Stomach (tissue), 4 donors: ENCODE measurements around the gene CFAP46.

ENCODE experiments used
- CTCF ChIP-seq, 7 experiments: fragments of 450-650 bp in 4 of 7; fragments of 200-600 bp in 3 of 7; sonication (generic) in 3 of 7; IDR thresholded peaks; one replicate each; pipeline ENCODE4 v1.5.1; 2016 to 2019; ENCODE audit warnings: antibody characterized with exemption in 7 of 7, control low read depth in 2 of 7, mild to moderate bottlenecking in 1 of 7
- EP300 ChIP-seq: sonication (generic); formaldehyde crosslinking; IDR thresholded peaks from one replicate; pipeline ENCODE4 v1.6.1; 2017; ENCODE audit warnings: antibody characterized with exemption
- POLR2A ChIP-seq, 4 donors: fragments of 450-650 bp; IDR thresholded peaks; one replicate each; pipeline ENCODE4 v1.6.1; 2016; ENCODE audit warnings: antibody characterized with exemption in 4 of 4, control low read depth in 2 of 4, mild to moderate bottlenecking in 1 of 4, moderate library complexity in 1 of 4
- POLR2AphosphoS5 ChIP-seq, 3 donors: sonication (generic); formaldehyde crosslinking; IDR thresholded peaks; one replicate each; pipeline ENCODE4 v1.6.1; 2016; ENCODE audit warnings: antibody characterized with exemption in 3 of 3

GRCh38 chr10:132910901-132911785 is 31.2 kb downstream of the CFAP46 start:
- TF ChIP-seq POLR2A (IDR thresholded peaks at IDR 0.05): no peak
- no peak for TF ChIP-seq CTCF (IDR thresholded peaks at IDR 0.05)
- no peak for TF ChIP-seq POLR2AphosphoS5 (IDR thresholded peaks at IDR 0.05)
- TF ChIP-seq EP300: no peak
